ENCODE results near the gene DISC1.

The DISC1 gene

DNA sequence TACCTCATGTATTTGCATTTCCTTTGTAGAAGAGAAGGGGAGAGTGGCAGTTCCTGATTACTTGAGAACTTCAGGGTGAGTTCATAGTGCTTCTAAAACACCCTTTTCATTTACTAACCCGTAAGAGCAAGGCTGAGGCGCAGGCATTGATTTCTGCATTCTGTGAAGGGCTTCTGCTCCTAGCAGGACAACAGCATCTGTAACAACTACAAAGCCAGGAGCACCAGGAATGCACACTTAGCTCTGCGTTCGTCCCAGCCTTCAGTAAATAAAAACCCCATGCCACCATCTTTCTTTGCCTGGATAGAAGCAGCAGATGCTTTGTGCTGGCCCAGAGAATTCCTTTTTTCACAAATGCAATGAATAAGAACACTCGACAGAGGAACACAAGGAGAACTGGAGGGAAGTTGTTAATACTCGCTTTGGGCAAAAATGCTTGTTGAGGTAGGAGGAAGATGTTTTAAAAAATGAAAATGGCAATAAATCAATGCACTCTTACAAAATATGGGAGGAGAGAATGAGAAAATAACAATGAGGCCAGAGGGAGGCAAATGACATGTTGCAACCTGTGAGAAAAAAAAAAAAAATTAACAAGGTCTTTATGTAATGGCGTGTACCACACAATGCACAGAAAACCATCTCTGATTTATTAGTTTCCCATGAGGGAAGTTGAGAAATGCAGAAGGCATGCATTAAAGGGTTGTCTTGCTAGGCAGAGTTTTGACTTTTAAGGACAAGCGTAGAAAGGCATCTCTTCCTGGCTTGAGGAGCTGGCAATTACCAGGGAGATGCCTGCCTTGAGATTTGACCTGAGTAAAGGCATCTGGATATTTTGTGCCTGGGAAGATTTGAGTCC is 418.8 kb downstream of the DISC1 start:
- TF ChIP-seq CTCF (IDR thresholded peaks at IDR 0.05): no peak

GRCh38 chr1:232046451-232047306 is 420.1 kb downstream of the DISC1 start:
- TF ChIP-seq CTCF (IDR thresholded peaks at IDR 0.05): no peak

DNA sequence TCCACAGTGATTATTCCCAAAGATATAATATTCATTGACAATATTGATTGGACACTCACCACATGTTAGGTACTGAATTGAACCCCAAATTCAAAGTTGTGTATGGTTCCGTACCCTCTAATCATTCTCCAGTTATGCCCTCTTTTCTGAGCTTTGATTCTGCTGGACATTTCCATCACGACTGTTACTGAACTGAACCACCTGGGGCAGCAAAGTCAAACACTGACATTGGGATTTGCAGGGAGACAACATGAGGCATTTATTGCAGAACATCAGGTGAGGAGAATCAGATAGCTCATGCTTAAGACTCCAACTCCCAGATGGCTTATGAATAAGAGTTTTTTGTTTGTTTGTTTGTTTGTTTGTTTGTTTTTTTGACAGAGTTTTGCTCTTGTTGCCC is 420.9 kb downstream of the DISC1 start:
- peak; percentile 42 for TF ChIP-seq CTCF (IDR thresholded peaks at IDR 0.05)

DNA sequence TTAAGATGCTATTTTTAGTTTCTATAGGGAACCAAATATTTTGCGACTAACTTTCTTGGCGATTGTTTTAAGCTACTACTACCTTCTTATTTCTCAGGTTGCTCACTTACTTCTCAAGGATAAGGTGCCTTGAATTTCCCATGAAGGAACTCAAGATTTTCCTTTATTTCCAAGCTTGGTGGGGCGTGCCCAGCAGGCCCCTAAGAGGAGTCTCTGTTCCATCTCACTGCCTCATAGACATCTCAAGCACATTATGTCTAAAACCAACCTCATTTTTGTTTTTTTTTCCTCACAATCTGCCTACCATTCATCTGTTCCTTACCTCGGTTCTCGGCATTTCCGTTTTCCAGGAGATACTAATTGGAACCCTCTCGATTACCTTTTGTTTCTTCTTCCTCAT is 421.9 kb downstream of the DISC1 start:
- TF ChIP-seq CTCF (IDR thresholded peaks at IDR 0.05): no peak

GRCh38 chr1:232049335-232049734 is 422.7 kb downstream of the DISC1 start:
- TF ChIP-seq CTCF (IDR thresholded peaks at IDR 0.05): no peak

DNA sequence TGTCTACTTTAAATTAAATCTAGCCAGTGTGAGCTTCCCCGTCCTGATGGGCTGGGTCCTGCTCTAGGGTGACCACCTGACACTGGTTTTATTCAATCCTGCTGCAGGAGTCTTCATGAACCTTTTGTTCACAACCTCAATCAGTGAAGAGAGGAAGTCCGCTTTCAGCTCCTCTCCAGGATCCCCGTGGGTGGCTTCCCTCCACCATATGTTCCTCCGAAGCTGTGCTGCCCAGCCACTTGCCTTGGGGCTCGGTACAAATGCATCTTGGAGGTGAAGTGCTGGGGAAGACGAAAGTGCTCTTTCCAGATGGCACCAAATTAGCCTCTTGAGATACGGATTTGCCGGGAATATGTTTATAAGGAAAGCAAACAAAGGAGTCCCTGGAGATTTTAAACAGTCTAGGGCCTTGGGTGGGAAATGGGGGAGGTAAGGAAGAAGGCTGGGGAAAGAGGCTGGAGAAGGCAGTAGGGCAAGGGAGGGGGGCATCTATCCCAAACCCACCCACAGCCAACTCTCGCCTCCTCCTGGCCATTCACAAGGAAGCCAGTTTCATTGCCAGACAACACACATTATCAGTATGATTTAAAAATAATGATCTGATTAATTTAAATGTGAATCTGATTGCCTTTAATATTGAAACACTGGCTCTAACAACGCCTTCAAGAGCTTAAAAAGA is 430.8 kb downstream of the DISC1 start:
- no peak for TF ChIP-seq CTCF (IDR thresholded peaks at IDR 0.05)

GRCh38 chr1:232057896-232058274 is 431.3 kb downstream of the DISC1 start:
- TF ChIP-seq CTCF (IDR thresholded peaks at IDR 0.05): no peak

Data from LNCAP (cell line).